A172 (cell line): ENCODE data around the gene IL9. TPM values are rescaled to one million over a fixed set of nuclear protein-coding genes. Genes with fewer than 3 reads are reported as not detected.

ENCODE experiments used
- DNase-seq: peaks from one replicate; pipeline ENCODE4 v3.0.0-alpha.2; 2015; ENCODE audit warnings: low spot score
- total RNA-seq: library from RNA; depleted of rRNA; stranded (reverse); fragments of >200 nt; shearing (Covaris generic); gene quantifications from 2 replicates; pipeline ENCODE4 v1.2.3, GENCODE V29; 2014

Gene IL9
- total RNA-seq, 1 experiment from 2014 or later = not detected

- DNase-seq = no peak
These were observed 4.4 kb downstream of the IL9 start for GRCh38 chr5:135891268-135891667.

GRCh38 chr5:135890867-135891266, 4.8 kb downstream of the IL9 start:
- peak; percentile 55 for DNase-seq

- no peak for DNase-seq
These were observed 5.3 kb downstream of the IL9 start for GRCh38 chr5:135890296-135890695.

- DNase-seq = peak; percentile 43
These were observed 7.6 kb downstream of the IL9 start for GRCh38 chr5:135887881-135888614.

- peak; percentile 75 for DNase-seq
These were observed 8.2 kb downstream of the IL9 start for GRCh38 chr5:135887447-135887864.

- no peak for DNase-seq
These were observed 9.5 kb downstream of the IL9 start for GRCh38 chr5:135886136-135886535.

GRCh38 chr5:135885031-135885430, 10.6 kb downstream of the IL9 start:
- DNase-seq = no peak

- DNase-seq = no peak
These were observed 12.2 kb downstream of the IL9 start for GRCh38 chr5:135883441-135883840.

- DNase-seq = no peak
These were observed 12.6 kb downstream of the IL9 start for GRCh38 chr5:135883026-135883425.

GRCh38 chr5:135881819-135882218, 13.8 kb downstream of the IL9 start:
- no peak for DNase-seq

- DNase-seq = no peak
These were observed 14.4 kb downstream of the IL9 start for GRCh38 chr5:135881244-135881643.

GRCh38 chr5:135880801-135881200, 14.8 kb downstream of the IL9 start:
- DNase-seq = no peak

GRCh38 chr5:135880278-135880677, 15.4 kb downstream of the IL9 start:
- DNase-seq = no peak

- no peak for DNase-seq
These were observed 16.1 kb downstream of the IL9 start for GRCh38 chr5:135879591-135879990.

- DNase-seq = no peak
These were observed 17.5 kb downstream of the IL9 start for GRCh38 chr5:135878156-135878620.

- no peak for DNase-seq
These were observed 18.0 kb downstream of the IL9 start for GRCh38 chr5:135877570-135878155.

GRCh38 chr5:135876146-135876545, 19.5 kb downstream of the IL9 start:
- DNase-seq = no peak

- no peak for DNase-seq
These were observed 20.1 kb downstream of the IL9 start for GRCh38 chr5:135875567-135875966.

- DNase-seq = no peak
These were observed 21.2 kb downstream of the IL9 start for GRCh38 chr5:135874461-135874860.

GRCh38 chr5:135873831-135874230, 21.8 kb downstream of the IL9 start:
- no peak for DNase-seq

- DNase-seq = no peak
These were observed 24.2 kb downstream of the IL9 start for GRCh38 chr5:135871268-135871915.

GRCh38 chr5:135869935-135870334, 25.7 kb downstream of the IL9 start:
- DNase-seq = no peak

GRCh38 chr5:135869276-135869675, 26.4 kb downstream of the IL9 start:
- DNase-seq = no peak
